Urothelium cell line (cell line): ENCODE results near the gene KLLN.
"Not testable (repeated sequence)": the region's sequence is repeated elsewhere in the genome, so short reads cannot be mapped to it uniquely, and the experiment has no call there.

Source experiments
- DNase-seq: peaks from one replicate; pipeline ENCODE4 v3.0.0; 2011; ENCODE audit warnings: low spot score, mixed read lengths
- FAIRE-seq: peaks from 2 replicates; lab custom pipeline; 2011; peaks lifted over from hg19 to GRCh38; lab: Jason Lieb, UNC

KLLN gene

DNA sequence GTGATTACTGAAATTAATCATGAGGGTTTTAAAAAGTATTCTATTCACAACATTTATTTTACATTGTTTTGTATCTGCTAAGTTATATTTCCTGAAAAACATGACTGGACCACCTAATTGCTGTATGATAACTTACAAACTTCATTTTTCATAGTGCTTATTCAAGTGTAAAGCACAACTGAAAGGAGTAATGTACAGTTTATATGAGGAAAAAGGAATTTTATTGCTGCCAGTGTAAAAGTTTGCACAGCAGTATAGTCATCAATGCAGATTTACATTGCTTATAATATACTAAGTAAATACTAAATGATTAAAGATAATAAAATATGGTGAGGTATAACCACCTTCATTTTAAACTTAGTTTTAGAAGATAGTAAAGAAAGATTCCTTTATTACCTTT lies 4.1 kb upstream of the KLLN start:
- FAIRE-seq (no peak), DNase-seq (no peak)

DNA sequence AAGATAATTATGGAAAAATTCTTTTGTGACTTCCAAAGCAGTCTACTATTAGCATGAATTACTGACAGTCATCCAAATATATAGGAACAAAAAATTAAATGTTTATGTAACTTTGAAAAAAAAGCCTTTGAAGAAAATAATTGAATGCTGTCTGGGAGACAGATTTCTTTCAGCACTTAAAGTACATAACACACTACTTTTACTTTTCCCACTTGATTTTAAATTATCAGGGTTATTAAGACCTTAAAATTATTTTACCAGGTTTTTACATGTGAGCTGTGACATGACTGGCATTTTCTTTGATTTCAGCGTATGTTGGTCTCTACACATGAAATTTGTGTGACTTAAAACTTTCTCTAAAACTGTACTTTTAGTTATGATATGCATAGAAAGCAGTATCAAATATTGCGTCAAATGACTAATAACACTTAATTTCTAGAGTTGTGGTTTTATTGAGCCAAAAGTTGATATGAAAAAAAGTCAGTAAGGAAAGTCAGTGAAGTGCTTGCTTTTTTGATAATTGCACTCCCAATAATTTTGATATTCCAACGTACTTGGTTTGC lies 3.2 kb upstream of the KLLN start:
- FAIRE-seq (no peak), DNase-seq (no peak)

DNA sequence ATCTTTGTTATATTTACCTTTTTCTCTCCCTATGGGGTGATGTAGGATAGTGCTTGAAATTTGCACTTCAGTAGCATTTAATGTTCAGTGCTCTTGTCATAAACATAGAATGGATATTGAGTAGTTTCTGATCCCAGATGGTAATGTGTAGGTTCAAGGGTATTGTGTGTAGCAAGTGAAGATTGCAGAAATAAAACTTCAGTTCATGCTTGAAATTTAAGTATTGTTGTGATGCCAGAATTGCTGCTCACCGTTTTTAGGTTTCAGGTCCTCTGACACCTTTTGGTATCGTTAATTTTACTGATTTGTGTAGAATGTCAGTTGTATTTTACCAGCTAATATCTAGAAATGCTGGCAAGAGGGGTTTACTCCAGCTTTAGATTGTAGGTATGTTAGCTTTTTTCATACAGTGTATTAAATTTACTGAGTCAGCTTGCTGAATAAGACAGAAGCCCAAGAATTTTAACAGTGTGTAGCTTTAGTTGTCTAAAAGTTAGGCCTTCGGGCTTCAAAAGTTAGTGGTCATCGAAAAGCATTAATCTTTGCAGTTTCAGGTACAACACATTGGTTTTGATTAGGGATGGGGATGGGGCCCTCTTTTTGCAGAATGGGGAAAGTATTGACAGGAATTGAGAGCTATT lies 2.0 kb upstream of the KLLN start:
- FAIRE-seq = no peak
- DNase-seq = no peak

DNA sequence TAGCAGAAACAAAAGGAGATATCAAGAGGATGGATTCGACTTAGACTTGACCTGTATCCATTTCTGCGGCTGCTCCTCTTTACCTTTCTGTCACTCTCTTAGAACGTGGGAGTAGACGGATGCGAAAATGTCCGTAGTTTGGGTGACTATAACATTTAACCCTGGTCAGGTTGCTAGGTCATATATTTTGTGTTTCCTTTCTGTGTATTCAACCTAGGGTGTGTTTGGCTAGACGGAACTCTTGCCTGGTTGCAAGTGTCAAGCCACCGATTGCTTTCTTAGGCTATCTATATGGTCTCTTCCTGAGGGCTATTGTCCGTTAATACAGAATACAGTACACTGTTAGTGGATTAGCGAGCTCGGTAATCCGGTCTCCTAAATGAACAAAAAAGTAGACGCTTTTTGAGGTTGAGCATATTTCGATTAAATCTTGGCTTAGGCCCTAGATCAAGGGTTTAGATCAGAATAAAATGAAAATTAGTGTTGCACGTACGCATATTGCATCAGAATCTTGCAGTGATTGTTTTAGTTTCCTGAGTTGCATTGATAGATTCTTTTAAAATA lies 1.2 kb upstream of the KLLN start:
- DNase-seq = no peak
- FAIRE-seq = no peak

- DNase-seq, FAIRE-seq: not testable (repeated sequence)
Measured at GRCh38 chr10:87863951-87864495, 690 bp upstream of the KLLN start.

DNA sequence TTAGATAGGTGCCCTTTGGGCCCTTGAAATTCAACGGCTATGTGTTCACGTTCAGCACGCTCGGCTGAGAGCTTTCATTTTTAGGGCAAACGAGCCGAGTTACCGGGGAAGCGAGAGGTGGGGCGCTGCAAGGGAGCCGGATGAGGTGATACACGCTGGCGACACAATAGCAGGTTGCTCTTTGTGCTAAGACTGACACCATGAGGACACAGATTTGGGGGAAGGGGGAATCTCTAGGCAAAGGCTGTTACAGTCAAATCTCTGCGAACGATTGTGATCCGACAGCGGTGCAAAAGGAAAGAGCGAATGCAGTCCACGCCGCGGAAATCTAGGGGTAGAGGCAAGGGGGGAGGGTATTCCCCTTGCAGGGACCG lies 667 bp downstream of the KLLN start:
- DNase-seq (no peak), FAIRE-seq (no peak)

DNA sequence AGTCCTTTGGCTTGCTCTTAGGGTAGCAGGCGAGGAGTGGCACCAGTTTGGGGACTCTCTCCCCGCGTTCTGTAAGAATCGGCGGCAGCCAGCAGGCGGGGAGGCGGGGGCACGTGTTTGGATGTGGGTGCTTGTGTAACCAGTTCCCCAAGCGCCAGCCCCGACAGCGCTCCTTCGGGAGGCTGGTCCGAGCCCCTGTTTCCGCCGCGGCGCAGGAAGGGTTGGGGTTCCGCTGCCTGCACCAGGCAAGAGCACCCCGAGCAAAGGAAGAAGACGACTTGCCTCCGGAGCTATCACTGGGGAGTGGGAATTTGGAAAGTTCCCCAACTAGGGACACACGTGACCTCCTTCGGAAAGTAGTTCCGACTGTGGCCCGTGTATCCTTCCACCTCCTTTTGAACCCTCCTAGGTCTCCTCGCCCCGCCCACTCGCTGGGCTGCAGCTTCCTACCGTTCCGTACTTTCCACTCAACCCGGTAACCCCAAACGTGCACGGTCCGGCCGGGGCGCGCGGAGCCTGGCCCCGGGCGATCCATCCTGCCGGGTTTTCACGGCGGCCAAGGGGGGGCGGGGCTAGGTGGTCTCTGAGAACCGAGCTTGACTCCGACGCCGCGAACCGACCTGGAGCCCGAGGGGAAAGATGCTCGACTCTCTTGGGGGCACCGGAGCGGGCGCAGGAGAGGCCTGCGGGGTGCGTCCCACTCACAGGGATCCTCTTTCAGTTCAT lies 1.2 kb downstream of the KLLN start:
- FAIRE-seq (no peak), DNase-seq (no peak)

DNA sequence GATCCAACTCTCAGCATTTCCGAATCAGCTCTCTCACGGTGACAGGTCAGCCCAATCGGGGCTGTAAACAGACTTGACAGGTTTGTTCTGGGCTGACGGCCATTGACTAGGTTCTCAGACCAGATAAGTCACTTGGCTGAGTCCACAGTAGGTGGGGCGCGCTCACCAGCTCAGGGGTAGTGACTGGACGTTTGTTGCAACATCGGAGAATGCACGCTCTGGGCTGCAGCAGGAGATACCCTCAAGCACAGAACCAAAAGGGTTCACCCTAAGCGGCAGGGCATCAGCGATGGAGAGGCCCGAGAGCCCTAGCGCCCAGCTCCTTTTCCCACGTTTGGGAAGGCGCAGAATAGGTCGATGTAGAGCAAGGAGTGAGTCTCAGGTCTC lies 1.8 kb downstream of the KLLN start:
- no peak for FAIRE-seq

GRCh38 chr10:87860816-87861403 lies 2.4 kb downstream of the KLLN start:
- FAIRE-seq = no peak
- DNase-seq = no peak

More for the DNA sequence above, 1.8 kb downstream of the KLLN start:
- DNase-seq = no peak

- peak; percentile 49 for DNase-seq
- no peak for FAIRE-seq
Measured at GRCh38 chr10:87860156-87860795, 3.1 kb downstream of the KLLN start.

GRCh38 chr10:87855665-87856064 lies 7.7 kb downstream of the KLLN start:
- not testable (repeated sequence) for FAIRE-seq, DNase-seq

DNA sequence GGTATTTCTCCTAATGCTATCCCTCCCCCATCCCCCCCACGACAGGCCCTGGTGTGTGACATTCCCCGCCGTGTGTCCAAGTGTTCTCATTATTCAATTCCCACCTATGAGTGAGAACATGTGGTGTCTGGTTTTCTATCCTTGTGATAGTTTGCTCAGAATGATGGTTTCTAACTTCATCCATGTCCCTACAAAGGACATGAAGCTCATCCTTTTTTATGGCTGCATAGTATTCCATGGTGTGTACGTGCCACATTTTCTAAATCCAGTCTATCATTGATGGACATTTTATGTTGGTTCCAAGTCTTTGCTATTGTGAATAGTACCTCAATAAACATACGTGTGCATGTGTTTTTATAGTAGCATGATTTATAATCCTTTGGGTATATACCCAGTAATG lies 8.1 kb downstream of the KLLN start:
- DNase-seq, FAIRE-seq: not testable (repeated sequence)

DNA sequence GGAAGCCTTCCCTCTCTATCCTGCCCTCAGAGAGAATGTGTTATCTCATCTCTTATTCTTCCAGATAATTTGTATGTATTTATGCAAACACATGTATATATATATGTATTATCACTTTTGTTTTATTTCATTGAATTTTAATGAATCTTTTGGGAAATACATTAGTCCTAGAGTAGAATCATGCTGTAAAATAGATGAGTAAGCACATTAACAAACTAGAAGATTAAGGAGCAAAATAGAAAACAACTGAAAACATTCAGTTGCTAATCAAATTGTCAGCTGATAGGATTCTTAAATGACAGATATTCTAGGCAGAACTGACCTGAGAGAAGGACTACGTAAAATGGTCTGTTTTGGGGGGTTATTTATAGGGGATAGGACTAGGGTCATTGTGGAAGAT lies 11.2 kb downstream of the KLLN start:
- no peak for FAIRE-seq

DNA sequence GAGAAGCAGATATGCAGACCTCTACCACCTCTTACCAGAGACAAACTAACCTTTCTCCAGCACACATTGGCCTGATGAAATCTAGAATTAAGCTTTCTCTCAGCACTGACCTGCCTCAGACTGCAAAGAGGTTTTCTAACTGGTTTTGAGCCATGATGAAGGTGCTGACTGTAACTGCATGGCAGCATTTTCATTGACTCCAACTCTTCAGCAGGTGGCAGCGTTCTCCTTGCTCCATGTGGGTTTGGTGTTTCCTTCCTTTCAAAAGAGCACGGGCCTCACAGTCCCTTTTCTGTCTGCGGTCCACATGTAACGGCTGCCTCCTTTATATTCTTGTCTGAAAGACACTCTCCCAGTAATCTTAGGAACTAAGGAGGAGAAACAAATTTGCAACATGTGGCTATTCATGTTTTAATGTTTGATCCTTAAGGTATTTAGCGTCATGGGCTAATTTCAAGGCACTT lies 12.6 kb downstream of the KLLN start:
- peak; percentile 68 for FAIRE-seq

More for the DNA sequence above, 11.2 kb downstream of the KLLN start:
- no peak for DNase-seq

DNA sequence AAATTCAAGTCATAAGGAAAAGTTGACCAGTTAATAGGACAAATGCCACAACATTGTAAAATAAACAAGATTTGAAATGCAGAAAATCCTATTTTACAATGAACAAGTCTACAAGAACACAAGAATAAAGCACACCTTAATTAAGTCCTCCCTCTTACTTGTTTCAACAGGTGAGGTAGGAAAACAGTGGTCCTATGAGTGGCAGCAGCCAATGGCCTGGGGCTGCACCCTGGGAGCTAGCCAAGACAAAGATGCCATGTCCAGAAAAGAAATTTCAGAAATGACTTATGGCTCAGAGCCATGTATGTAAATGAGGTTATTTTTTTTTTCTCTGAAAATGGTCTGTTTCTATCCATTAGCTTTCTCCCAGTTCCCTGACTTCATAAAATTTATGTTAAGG lies 14.3 kb downstream of the KLLN start:
- FAIRE-seq (no peak), DNase-seq (no peak)

More for the DNA sequence above, 12.6 kb downstream of the KLLN start:
- peak; percentile 64 for DNase-seq

GRCh38 chr10:87847550-87847949 lies 15.8 kb downstream of the KLLN start:
- DNase-seq (no peak), FAIRE-seq (no peak)

GRCh38 chr10:87846711-87847110 lies 16.6 kb downstream of the KLLN start:
- DNase-seq, FAIRE-seq: not testable (repeated sequence)

DNA sequence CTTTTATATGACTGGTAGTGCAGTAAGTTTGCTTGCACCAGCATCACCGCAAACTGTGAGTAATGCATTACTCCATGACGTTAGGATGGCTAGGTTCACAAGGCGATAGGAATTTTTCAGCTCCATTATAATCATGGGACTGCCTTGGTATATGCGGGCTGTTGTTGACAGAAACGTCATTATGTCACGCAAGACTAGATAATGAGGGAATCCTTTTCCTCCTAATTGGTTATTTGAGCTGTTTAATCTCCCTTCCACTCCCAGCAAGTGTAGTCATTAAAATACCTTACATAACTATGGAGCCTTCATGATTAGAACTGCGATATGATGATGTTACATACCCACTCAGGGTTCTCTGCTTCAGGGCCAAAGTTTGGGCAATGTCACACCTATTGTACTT lies 17.3 kb downstream of the KLLN start:
- FAIRE-seq (no peak), DNase-seq (no peak)

- no peak for DNase-seq
- no peak for FAIRE-seq
Measured at GRCh38 chr10:87845624-87845998, 17.7 kb downstream of the KLLN start.

DNA sequence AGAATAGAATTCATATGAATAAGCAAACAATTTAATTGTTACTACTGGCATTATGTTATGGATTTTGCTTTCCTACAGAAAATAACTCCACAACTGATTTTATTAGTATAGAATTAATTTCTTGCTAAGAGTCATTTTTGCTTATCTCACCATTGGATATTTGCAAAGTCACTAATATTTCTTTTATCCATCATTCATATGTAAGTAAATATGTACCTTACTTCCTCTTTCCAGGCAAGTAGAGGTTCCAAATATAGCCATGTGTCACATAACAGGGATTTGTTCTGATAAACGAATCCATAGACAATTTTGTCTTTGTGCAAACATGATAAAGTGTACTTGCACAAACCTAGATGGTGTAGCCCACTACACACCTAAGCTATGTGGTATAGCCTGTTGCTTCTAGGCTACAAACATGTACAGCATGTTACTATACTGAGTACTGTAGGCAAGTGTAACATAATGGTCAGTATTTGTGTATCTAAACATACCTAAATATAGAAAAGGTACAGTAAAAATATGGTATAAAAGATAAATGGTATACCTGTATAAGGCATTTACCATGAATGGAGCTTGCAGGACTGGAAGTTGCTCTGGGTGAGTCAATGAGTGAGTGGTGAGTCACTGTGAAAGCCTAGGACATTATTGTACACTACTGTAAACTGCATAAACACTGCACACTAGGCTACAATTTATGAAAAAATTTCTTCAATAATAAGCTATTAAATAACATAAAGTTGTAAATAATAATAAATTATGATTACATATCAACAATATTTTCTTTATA lies 18.3 kb downstream of the KLLN start:
- FAIRE-seq (no peak), DNase-seq (no peak)
